ENCODE results near the gene PPEF2. TPM values are rescaled to one million over a fixed set of nuclear protein-coding genes. Genes with fewer than 3 reads are reported as not detected.

PPEF2 gene
- total and polyA plus RNA-seq, 2 experiments from 2014 or later: not detected

DNA sequence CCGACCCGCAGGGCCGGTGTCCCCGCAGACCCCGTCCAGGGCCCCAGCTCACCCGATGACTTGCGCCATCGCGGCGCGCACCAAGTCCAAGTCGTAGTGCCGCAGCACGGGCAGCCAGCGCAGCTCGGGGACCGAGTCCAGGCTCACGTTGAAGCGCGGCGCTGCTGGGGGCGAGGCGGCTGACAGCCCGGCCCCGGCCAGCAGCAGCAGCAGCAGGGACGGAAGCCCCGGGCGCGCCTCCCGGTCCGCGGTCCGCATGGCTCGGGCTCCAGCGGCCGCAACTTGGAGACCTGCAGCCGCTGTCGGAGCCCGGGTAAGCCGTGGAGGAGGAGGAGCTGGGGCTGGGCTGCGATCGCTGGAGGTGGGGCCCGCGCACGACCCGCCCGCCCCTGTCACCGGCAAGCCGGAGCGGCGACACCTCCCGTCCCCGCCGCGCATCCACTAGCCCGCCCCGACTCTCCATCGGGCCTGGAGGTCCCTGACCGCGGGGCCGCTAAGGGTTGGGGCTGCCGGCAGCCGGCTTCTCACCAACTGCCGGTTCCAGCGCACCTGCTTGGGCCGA, 38.5 kb upstream of the PPEF2 start, which contains the start of gene NAAA:
TSS of gene NAAA (minus strand) at position 322 of the 562 bp plus-strand sequence. CDS start at position 258, 64 bp downstream.
- DNase-seq (ENCODE audit: low spot score): peak; percentile 76
- peak within 1 kb of the TSS; percentile 98 for H2AFZ ChIP-seq
- no peaks in the 10 kb centered on the region for H3K9me3 ChIP-seq (ENCODE audit: low read depth)
- no peaks in the 10 kb centered on the region for H3K27me3 ChIP-seq
- H4K20me1 ChIP-seq (ENCODE audit: insufficient read depth, poor library complexity, severe bottlenecking): no peaks in the 10 kb centered on the region
- WGBS (ENCODE audit: low lambda C conversion rate, missing lambda C conversion rate): under 1% methylated on average over 36 of the region's 66 CpGs
- no peaks in the 10 kb centered on the region for H3K36me3 ChIP-seq (replicated peaks; ENCODE audit: insufficient read depth, low read depth)
- TF ChIP-seq, protein P1, sequence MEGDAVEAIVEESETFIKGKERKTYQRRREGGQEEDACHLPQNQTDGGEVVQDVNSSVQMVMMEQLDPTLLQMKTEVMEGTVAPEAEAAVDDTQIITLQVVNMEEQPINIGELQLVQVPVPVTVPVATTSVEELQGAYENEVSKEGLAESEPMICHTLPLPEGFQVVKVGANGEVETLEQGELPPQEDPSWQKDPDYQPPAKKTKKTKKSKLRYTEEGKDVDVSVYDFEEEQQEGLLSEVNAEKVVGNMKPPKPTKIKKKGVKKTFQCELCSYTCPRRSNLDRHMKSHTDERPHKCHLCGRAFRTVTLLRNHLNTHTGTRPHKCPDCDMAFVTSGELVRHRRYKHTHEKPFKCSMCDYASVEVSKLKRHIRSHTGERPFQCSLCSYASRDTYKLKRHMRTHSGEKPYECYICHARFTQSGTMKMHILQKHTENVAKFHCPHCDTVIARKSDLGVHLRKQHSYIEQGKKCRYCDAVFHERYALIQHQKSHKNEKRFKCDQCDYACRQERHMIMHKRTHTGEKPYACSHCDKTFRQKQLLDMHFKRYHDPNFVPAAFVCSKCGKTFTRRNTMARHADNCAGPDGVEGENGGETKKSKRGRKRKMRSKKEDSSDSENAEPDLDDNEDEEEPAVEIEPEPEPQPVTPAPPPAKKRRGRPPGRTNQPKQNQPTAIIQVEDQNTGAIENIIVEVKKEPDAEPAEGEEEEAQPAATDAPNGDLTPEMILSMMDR (IDR thresholded peaks at IDR 0.05; ENCODE audit: poor library complexity): peak; percentile 2
- TF ChIP-seq EZH2phosphoT487 (IDR thresholded peaks at IDR 0.05; ENCODE audit: low read depth, severe bottlenecking, unreplicated experiment): no peak
- H3K4me1 ChIP-seq (ENCODE audit: insufficient read depth): peaks cover 5% of the 10 kb centered on the region
- H3K9me2 ChIP-seq (replicated peaks; ENCODE audit: insufficient read depth): no peaks in the 10 kb centered on the region
- peak within 1 kb of the TSS; percentile 93 for H3K4me2 ChIP-seq
- H3K79me2 ChIP-seq: no peaks in the 10 kb centered on the region
- peak within 1 kb of the TSS; percentile 92 for H3K4me3 ChIP-seq
- H3K27ac ChIP-seq: peak within 1 kb of the TSS; percentile 81

DNA sequence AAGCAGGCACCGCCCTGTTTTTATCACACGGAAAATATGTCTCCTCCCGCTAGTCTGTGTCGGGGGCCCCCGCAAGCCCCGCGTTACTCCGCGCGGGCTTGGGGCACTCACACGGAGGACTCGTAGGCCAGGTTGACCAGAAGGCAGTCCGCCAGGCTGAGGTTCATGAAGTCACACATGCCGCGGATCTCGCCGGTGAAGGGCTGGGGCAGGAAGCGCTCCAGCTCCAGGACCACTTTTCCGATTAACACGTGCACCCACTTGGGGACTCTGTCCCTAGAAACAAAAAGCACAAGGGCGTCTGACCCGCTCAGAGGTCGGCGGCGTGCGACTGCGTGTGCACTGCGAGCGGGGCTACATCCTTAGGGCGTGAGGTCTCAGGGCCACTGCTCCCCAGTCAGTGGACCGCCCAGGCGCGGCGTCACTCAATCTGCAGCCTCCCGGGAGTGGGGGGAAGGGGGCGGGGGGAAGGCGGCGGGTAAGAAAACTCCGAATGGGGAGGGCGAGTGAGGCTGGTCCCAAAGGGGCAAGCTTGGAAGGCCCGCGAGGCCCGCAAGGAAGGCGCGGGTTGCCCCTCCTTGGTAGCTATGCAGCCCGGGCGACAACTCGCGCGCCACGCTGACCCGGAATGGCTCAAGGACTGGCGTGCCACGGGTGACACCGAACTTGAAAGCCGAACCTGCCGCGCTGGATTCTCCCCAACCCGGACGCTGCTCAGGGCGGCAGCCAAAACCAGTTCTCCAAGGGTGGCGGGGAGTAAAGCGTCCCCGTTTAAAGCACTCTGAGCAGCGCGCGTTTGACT, 37.8 kb upstream of the PPEF2 start:
- Histone ChIP-seq H2AFZ (peak overlapping the region; percentile 98), H3K4me2 (peak overlapping the region; percentile 93), H3K4me3 (peak overlapping the region; percentile 92), H3K79me2 (no peaks in the 10 kb centered on the region), H3K27ac (peak overlapping the region; percentile 81), H3K9me3 (ENCODE audit: low read depth) (no peaks in the 10 kb centered on the region), H3K9me2 (replicated peaks; ENCODE audit: insufficient read depth) (no peaks in the 10 kb centered on the region), H3K27me3 (no peaks in the 10 kb centered on the region), H3K4me1 (ENCODE audit: insufficient read depth) (peaks cover 5% of the 10 kb centered on the region), H3K36me3 (replicated peaks; ENCODE audit: insufficient read depth, low read depth) (no peaks in the 10 kb centered on the region), H4K20me1 (ENCODE audit: insufficient read depth, poor library complexity, severe bottlenecking) (no peaks in the 10 kb centered on the region)
- DNase-seq (ENCODE audit: low spot score): peak; percentile 74
- 0% methylated on average over 55 of the region's 67 CpGs for WGBS (ENCODE audit: low lambda C conversion rate, missing lambda C conversion rate)
- TF ChIP-seq EZH2phosphoT487 (IDR thresholded peaks at IDR 0.05; ENCODE audit: low read depth, severe bottlenecking, unreplicated experiment): no peak
- TF ChIP-seq, protein P1 (IDR thresholded peaks at IDR 0.05; ENCODE audit: poor library complexity): no peak
- no peak for TF ChIP-seq EZH2 (IDR thresholded peaks at IDR 0.05; ENCODE audit: borderline replicate concordance)

DNA sequence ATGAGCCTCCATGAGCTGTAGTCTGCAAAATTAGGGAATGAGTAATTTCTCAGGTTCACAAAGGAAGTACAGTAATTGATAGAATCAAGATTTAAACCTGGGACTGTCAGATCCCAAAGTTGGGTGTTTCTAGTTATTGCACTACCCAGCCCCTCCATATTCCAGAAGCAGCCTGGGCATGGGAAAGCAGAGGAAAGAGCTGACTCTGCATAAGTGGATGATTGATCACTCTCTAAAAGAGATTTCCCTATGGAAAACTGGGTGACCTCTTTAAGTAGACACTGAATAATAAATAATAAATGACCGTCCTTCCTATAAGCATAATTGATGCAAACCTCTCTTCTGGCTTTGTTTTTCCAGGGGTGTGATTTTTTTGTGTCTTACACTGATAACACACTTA, 33.4 kb upstream of the PPEF2 start:
- H3K36me3 ChIP-seq (replicated peaks; ENCODE audit: insufficient read depth, low read depth): no peaks in the 10 kb centered on the region
- H3K4me2 ChIP-seq: no peak overlapping the region
- no peaks in the 10 kb centered on the region for H3K9me3 ChIP-seq (ENCODE audit: low read depth)
- DNase-seq (ENCODE audit: low spot score): no peak
- no peak overlapping the region for H2AFZ ChIP-seq
- no peaks in the 10 kb centered on the region for H4K20me1 ChIP-seq (ENCODE audit: insufficient read depth, poor library complexity, severe bottlenecking)
- WGBS (ENCODE audit: low lambda C conversion rate, missing lambda C conversion rate): 96% methylated on average over 1 of the region's 1 CpG
- no peaks in the 10 kb centered on the region for H3K9me2 ChIP-seq (replicated peaks; ENCODE audit: insufficient read depth)
- peaks cover 5% of the 10 kb centered on the region for H3K4me1 ChIP-seq (ENCODE audit: insufficient read depth)
- no peaks in the 10 kb centered on the region for H3K27me3 ChIP-seq
- H3K79me2 ChIP-seq: no peaks in the 10 kb centered on the region
- TF ChIP-seq, protein P1 (IDR thresholded peaks at IDR 0.05; ENCODE audit: poor library complexity): no peak
- no peak for TF ChIP-seq EZH2 (IDR thresholded peaks at IDR 0.05; ENCODE audit: borderline replicate concordance)
- no peak for TF ChIP-seq EZH2phosphoT487 (IDR thresholded peaks at IDR 0.05; ENCODE audit: low read depth, severe bottlenecking, unreplicated experiment)
- no peak overlapping the region for H3K27ac ChIP-seq
- H3K4me3 ChIP-seq: no peak overlapping the region

Data from hepatocyte (in vitro differentiated cells).